ENCODE measurements around the gene FRY.

FRY gene

DNA sequence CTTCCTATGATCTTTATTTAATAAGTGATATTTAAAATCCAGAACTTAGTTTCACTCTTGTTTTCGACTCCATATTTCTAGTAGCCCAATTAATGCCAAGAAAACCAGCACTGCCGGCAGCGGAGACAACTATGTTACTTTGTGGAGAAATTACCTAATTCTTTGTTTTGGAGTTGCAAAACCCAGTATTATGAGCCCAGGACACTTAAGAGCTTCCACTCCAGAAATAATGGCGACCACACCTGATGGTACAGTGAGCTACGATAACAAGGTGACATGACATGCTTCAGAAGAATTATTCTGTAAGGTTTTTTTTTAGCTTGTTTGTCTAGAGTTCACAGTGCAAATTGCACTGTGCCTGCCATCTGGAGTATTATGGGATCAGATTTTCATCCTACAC lies 147.2 kb downstream of the FRY start:
- no peak for DNase-seq

DNA sequence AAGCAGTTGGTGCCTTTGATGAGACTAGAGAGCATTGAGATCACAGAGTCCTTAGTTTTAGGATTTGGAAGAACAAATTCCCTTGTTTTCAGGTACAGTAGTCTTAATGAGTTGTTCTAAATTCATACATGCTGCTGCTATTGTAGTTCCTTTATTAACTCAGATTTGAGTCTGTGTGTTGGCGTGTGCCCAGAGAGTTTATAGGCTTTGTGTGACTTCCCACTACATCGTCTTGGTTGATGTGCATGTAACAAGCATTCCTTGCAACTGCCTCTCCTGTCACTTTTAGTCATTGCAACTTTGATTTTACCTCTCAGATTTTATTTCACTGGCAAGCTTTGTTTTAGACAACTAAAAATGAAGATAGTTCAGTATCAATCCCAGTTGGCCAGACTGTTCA lies 148.1 kb downstream of the FRY start:
- DNase-seq, result no peak

DNA sequence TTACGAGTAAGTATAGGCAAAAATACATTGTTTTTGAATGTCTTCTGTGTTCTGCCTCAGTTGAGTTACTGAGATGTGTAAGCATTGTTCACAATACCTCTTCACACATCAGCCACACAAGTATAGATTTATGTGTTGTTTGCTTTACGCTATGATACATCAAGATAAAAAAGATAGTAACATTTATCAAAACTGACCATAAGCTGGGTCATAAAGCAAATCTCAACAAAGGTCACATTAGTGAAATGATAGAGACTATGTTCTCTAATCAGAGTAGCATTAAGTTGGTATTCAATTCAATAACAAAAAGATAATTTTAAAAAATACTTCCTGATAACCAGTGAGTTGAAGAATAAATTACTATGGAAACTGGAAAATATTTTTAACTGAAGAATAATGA lies 156.1 kb downstream of the FRY start:
- no peak for DNase-seq

DNA sequence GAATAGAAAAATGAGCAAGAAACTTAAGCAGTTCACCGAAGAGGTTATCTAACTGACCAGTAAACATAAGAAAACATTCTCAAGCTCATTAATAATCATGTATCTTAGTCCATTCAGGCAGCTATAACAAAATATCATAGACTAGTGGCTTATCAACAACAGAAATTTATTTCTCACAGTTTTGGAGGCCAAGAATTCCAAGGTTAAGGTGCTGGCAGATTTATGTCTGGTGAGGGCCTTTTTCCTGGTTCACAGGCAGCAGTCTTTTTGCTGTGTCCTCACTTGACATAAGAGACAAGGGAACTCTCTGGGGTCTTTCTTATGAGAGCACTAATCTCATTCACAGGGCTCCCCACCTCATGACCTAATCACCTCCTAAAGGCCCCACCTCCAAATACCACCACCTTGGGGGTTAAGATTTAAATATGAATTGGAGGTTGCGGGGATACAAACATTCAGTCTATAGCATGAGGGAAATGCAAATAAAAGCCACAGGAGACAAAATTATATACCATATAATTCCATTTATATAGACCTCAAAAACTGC lies 160.0 kb downstream of the FRY start:
- no peak for DNase-seq

DNA sequence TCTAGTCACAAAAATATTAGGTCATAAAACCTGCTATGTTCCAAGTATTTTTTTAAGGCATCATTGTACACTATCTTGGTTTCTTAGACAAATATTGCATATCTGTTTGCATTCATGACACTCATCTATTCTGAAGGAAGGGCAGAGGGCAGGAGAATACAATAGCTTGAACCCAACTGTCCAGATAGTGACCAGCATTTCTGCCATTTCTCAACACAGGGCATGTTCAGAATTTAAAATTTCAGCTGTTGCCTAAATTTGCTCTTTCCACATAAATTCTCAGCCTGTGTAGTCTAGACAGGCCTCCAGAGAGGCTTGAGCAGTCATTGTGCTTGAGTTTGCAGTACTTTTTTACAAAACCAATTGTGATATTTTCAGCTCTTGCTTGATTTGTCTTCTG lies 164.1 kb downstream of the FRY start:
- DNase-seq, result no peak

- DNase-seq, result no peak
Measured at GRCh38 chr13:32199168-32199567, 167.6 kb downstream of the FRY start.

DNA sequence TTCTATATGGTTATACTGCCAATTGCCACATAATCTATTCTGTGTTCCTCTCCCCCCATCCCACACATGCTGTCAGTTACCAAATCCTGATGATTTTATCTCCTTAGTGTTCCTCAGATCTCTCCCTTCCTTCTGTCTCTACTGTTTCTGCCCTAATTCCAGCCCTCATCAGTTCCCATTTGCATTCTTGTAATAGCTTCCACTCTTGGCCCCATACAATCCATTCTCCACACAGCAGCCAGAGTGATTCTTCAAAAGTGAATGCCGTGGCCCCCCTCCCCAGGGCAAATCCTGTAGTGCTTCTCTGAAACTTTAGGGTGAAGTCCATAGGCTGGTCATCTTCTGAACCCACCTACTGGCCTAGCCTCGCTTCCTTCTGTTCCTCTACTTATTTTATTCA lies 169.2 kb downstream of the FRY start:
- no peak for DNase-seq

DNA sequence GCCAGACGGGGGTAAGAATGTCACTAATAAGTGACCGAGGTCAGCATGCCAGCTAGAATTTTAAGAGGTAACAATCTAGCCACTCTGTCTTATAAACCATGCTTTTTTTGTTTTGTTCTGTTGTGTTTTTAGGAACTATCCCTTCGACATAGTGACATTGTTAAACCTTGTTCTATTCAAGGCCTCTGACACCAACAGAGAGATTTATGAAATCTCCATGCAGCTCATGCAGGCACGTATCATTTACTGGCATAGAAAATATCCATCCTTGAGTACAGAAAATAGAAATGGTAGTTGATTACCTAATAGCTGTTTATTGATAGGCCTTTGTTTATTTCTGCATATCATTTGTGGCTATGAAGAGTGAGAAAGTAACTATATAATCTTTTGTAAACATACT lies 170.2 kb downstream of the FRY start:
- DNase-seq, result no peak

GRCh38 chr13:32202268-32202667 lies 170.7 kb downstream of the FRY start:
- no peak for DNase-seq

DNA sequence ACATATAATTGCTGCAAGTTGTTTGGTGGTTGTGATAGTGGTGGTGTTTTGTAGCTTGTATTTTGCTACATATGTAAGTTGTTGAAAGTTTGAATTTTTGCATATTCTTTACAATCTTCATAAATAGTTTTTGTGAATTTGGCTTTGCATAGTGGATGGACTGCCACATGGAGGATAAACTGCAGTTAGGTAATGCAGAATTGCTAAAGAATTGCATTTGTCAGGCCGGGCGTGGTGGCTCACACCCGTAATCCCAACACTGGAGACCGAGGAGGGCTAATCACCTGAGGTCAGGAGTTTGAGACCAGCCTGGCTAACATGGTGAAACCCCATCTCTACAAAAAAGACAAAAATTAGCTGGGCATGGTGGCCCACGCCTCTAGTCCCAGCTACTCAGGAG lies 171.6 kb downstream of the FRY start:
- DNase-seq, result no peak

DNA sequence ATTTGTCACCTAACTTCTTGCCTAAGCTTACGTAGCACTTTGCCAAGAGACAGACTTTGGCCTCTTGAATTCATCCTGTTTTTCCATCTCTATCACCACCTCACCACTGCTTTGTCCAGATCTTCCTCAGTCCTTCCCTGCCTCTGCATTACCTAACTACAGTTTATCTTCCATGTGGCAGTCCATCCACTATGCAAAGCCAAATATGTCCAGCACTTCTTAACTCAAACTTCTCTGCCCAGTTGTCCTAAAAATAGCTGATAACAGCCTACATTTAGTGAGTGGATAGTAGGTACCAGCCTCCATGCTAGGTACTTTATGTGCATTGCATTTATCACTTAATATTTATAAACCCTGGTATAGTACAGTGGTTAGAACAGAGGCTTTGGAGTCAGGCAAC lies 172.2 kb downstream of the FRY start:
- no peak for DNase-seq

GRCh38 chr13:32205431-32206096 lies 174.0 kb downstream of the FRY start:
- DNase-seq, result no peak

GRCh38 chr13:32206097-32206740 lies 174.6 kb downstream of the FRY start:
- DNase-seq, result no peak

- no peak for DNase-seq
Measured at GRCh38 chr13:32208860-32209259, 177.3 kb downstream of the FRY start.

- no peak for DNase-seq
Measured at GRCh38 chr13:32209652-32210051, 178.1 kb downstream of the FRY start.

- no peak for DNase-seq
Measured at GRCh38 chr13:32210101-32210500, 178.5 kb downstream of the FRY start.

GRCh38 chr13:32211813-32212212 lies 180.2 kb downstream of the FRY start:
- DNase-seq, result no peak

DNA sequence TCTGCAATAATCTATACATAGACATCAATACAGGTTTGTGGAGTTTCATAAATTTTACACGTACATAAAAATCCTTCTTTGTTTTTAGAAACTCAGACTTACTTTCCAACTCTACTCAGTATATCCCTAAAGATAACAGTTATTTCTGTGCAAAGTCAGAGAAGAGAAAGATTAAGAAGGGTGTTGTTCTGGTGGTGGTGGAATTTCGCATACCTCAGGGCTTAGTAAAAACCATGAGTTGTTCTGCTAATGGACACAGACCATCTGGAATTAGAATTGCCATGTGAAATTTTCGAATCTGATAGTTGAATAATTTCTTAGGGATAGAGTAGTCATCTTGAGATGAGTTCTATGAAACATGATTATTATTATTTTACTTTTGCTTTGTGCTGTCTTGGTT lies 180.8 kb downstream of the FRY start:
- no peak for DNase-seq

GRCh38 chr13:32213626-32214025 lies 182.1 kb downstream of the FRY start:
- DNase-seq, result no peak

- no peak for DNase-seq
Measured at GRCh38 chr13:32214071-32214470, 182.5 kb downstream of the FRY start.

DNA sequence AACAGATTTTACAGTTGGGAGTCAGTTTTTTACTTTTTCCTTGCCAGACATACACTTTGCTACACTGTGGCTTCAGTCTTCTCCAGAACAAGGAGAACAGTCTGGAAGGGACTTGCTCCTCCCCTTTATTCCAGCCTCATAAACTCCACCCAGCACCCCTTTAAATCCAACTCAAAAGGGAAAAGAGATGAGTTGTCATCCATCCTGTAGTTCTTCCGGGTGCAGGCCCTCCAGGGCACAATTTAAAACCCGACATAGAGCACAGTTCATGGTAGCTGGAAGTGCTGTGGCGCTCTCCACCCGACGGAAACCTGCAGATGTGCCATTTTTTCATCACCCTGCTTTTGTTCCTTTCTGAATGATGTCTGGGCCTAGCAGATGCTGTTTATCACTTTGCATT lies 184.7 kb downstream of the FRY start:
- no peak for DNase-seq

DNA sequence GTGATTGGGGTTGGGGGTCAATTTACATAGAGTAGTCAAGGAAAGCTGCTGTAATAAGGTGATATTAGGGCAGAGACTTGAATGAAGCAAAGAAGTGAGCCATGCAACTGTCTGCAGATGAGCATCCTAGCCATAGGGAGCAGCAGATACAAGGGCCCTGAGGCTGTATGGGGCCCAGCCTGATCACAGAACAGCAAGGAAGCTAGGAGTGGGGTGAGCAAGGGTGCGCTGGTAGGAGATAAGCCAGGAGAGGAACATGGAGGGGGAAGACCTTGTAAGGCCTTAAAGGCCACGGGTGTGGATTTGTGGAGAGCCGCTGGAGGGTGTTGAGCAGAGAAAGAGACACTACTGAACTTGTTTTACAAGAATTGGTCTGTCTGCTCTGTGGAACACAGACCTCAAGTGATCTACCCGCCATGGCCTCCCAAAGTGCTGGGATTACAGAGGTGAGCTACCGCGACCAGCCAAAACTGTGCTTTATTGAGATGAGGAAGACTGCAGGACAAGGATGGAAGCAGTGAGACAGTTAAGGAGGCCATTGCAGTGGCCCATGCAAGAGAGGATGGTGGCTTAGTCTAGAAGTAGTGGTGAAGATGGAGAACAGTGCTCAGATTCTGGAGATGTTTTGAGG lies 190.6 kb downstream of the FRY start:
- no peak for DNase-seq

GRCh38 chr13:32224916-32225315 lies 193.3 kb downstream of the FRY start:
- DNase-seq, result no peak

GRCh38 chr13:32225481-32225931 lies 193.9 kb downstream of the FRY start:
- DNase-seq, result no peak

All from CD4-positive, alpha-beta T cell treated with Interleukin-4 for 1 hour (primary cell).